Stimulated activated CD4-positive, alpha-beta T cell treated with anti-CD3 and anti-CD28 coated beads, Interleukin-1b, Interleukin-23, amount 100 ng/mL, for 4 hours (primary cell): ENCODE results near the gene PTPRG.
"Not testable (repeated sequence)": the region's sequence is repeated elsewhere in the genome, so short reads cannot be mapped to it uniquely, and the experiment has no call there.

ENCODE experiments used
- DNase-seq, 2 donors: peaks; one replicate each; pipeline ENCODE4 v3.0.0-alpha.2; 2020; ENCODE audit warnings: low read depth in 2 of 2

The PTPRG gene

DNA sequence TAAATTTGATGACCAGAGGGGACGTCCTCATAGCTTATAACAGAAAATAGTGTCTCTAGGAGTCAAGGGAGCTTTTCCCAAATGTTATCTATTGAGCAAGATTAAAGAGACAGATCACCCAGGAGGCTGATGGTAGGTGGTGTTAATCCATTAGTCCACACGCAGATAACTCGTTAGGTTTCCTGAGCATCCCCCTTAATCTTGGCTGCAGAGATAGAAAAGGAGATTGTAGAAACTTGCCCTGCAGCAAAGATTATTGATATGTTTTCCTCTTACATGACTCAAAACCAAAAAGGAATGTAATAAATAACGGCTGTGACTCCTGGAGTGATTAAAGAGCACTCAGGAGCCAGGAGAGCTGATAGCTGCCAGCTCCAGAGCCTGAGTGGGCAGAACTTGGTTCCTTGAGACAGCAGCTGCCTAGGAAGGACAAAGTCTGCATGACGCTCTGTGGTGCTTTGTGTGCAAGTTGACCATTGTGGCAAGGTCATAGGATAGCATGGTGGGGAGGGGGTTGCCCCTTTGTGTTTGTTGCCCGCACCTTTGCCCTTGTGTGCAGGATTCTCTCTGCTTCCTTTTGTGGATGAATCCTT lies 234.8 kb downstream of the PTPRG start:
- no peak for DNase-seq

DNA sequence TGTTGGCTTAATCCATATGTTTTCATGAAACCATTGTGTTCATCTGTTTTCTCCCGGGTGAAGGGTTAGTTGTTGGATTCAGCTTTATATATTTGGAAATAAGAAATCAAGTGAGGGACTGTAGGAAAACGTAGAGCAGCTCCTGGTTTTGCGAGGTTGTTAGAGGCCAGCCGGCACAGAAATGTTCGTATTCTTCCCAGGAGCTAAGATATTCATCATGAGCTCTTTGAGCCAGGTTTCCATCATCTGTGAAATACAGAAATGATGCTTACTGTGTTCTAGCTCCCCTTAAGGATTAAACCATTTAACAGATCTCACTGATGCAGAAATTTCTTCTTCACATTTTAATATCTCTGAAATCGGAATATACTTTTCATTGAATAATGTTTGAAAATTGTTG lies 235.5 kb downstream of the PTPRG start:
- DNase-seq = no peak

DNA sequence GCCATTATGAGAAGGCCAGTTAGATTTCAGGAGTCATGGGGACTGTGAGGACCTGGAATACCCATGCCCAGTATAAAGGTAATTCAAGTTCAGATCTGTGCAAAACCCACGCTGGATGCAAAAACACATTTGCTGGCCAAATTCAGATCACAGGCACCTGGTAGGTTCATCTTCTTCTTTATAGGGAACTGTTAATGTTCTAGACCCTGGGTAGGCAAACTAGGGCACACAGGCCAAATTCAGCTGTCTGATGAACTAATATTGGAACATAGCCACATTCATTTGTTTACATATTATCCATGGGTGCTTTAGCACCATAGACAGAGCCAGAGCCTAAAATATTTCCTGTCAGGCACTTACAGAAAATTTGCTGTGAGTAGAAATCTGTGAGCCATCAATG lies 241.4 kb downstream of the PTPRG start:
- no peak for DNase-seq

DNA sequence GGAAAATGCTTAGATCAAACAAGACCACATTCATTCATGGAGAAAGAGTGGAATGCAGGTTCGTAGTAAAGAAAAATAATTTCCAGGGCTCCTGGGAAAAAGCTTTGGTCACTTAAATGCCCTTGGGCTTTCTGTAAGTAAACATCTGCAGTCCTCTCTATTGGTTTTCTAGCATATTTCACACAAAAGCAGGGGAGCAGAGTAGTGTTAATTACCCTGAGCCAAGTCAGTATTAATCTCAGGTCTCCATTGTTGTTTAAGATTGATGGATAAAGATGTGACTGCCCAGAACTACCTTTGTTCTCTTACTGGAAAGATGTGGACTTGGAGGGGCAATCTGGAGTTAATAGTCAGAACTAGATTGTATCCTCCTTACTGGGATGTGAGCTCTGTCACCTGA lies 242.6 kb downstream of the PTPRG start:
- DNase-seq = no peak

DNA sequence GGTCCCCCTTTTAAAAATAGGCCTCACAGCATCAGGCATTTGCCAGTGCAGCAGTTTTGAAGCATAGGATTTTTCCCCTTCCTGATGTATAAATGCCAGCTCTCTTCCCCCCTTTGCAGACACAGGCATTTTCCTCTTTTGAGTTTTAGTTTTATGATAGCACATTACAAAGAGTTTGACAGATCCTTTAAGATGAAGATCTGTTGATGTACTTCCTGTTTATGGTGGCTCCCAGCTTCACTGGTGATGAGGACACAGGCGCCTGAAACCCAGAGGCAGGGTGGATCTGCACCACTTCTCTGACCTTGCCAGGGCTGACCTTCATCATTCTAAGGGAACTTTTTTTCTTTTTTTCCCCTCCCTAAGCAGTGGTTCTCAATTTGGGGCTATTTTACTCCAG lies 243.4 kb downstream of the PTPRG start:
- no peak for DNase-seq

DNA sequence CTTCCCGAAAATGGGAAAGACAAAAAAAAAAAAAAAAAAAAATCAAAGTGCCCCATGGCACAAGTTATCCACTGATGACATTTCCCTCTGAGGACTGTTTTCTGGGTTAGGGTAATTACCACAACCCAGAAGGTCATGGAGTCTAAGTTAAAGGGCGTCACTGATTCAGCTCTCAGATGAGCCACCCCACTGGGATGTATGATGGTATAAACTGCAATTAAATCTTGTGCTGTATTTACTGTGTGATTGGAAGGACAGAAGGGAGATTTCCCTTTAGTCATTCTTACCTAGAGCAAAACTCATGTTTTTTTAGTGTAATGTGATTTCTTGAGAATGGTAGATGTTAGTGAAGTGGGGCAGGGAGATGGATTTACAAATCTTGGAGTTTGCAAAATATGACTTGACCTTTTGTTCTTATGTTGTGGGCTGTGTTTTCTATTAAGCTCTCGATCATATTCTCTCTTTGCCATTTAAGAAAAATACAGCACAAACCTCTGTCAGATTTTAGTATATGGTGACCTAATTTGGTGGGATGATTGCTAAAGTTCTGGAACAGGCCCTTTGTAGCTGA lies 244.2 kb downstream of the PTPRG start:
- DNase-seq = no peak

DNA sequence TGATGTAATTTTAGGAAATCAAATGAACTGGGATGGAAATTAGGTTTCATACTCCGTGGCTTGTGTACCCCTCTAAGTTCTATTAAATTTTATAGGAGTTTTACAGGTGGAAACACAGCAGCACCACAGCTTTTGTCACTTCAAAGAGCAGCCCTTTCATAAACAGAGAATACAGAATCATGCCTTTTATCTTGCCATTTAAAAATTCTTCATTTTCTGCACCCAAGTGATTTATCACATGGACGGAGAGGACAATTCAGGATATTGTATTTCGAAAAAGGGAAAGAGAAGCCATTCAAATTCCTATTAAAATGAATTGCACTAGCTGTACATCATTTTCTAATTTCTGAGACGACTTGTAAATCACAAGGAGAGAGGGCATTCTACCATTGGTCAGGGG lies 245.4 kb downstream of the PTPRG start:
- DNase-seq = no peak

DNA sequence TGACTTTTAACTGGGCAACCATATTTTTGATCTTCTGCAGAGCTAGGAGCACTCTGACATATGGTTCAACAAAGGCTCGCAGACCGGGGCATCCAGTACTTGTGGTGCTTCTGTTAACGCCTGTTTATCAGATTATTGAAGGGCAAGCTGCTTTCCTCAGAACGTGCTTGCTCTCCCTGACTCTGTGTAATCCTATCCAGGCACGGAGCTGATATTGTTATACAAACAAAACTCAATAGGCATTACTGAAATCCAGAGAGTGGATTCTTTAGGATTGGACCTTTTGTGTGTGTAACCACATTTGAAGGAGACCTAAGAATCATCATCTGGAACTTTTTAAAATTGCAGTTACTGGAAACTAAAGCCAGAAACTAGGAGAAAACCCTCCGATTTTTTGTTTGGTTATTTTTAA lies 246.5 kb downstream of the PTPRG start:
- no peak for DNase-seq

DNA sequence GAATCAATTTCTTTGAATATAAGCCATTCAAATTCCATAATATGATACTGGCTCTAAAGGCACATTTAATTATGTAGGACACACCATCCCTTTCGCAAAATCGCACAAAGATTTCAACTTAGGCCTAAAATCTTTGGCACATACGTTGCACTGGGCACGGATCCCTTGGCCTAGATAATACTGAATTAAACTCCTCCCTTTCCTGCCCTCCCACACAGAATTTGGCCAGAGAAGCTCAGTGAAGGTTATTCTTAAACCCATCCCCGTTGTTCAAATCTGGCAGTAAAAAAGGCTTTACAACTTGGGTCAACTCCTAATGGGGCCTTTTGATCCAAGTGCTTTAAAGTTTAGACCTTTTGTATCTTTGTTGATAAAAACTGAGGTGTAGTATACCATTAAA lies 247.2 kb downstream of the PTPRG start:
- DNase-seq = no peak

DNA sequence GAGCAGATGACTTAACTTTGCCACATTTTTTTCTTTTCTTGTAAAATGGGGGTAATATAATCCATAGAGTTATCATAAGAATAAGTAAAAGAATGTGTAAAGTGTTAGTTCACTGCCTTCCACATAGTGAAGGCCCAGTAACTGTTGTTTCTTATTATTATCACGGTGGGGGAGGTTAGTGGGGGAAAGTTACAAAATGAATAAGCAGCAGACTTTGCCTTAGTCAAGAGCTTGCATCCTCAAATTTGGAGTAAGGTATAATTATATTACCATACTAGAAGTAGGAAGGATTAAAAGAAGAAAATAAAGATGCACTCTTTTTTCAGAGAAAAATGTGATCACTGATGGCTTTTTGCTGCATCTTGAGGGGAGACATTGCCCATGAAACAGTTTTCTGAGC lies 247.6 kb downstream of the PTPRG start:
- DNase-seq = no peak

DNA sequence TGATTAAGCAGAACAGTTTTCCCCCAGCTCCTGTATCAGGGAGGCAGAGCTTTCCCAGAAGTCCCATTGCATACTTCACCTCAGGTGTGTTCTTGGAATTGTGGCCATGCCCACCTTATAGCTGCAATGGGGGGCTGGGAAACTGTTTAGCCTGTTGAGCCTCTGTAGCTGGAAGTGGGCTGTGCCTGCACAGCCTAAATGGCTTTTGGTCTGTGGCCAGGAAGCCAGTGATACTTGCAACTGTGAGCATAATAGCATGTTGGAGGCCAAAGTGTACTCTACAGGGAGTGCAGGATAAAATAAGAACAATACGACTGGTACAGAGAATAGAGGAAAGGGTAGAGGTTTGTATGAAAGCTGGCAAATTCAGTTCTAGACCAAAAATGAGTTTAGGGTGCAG lies 248.5 kb downstream of the PTPRG start:
- no peak for DNase-seq

DNA sequence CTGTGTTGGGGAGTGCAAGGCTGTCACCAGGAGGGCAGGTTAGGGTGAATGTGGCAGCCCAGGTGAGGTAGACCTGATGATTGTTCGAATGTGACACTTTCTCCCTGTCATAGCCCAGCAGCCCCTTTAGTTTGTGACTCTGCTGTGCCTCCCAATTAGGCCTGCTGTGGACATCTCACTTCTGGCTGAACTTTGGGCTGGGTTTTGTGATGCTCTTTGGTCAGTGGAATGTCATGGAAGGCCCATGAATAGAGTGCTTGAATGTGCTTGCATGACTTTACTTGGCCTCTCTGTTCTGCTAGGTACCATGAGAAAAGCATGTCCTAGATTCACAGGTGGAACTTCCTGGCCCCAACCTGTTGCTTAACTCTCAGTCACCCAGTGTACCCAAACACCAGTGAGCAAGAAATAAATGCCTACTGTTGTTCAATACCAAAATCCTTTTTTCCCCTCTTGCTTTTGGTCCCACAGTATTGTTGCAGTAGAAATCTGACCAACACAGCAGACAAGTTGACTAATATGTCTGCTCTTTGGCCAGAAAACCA lies 249.7 kb downstream of the PTPRG start:
- no peak for DNase-seq

DNA sequence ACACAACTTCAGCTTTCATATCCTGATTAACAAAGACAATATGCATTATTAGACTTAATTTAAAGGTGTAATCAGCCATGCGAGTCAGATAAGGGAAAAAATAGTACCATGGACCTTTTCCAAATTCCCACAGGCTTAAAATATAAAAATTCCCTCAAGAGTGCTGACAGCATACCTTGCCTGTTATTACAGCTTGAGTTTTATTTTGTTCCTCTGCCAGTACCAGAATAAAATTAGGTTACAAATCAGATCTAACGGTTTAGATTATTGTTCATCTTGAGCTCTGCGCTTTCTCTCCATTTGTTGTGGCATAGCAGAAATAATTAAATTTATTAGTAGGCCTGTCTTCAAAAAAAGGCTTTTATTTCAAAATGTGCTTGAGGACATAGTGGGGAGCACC lies 250.3 kb downstream of the PTPRG start:
- DNase-seq = no peak

DNA sequence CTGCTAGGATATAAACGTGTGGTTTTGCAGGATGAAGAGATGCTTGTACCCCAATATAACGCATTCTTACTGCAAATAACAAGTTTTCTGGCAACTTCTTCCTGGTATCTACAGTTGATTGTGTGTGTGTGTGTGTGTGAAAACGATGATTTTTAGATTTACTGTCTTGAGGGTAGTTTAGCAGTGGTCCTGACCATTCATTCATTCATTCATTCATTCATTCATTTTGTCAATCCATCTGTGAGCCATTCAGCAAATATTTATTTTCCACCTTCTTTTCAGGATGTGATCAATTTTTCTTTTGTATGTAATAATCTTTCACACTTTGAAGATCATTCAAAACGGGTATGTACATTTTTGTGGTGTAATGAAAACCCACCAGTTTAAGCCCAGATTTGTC lies 250.7 kb downstream of the PTPRG start:
- DNase-seq = no peak

DNA sequence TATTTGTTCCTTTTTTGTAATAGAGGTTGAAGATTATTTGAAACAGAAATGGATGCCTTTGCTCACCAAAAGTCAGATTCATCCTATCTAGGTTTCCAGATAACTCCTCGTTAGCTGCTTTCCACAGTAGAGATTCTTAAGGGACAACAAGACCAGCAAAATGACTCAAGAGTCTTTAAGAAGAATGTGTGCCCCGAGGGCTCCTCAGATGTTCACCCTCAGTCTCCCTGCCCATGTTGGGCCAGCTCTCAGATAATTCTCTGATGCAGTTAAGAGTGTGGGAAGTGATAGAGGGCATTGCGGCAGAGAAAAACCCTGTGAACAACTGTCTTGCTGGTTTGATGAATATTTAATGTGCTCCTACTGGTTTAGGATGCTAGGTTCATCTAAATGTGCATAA lies 251.1 kb downstream of the PTPRG start:
- no peak for DNase-seq

DNA sequence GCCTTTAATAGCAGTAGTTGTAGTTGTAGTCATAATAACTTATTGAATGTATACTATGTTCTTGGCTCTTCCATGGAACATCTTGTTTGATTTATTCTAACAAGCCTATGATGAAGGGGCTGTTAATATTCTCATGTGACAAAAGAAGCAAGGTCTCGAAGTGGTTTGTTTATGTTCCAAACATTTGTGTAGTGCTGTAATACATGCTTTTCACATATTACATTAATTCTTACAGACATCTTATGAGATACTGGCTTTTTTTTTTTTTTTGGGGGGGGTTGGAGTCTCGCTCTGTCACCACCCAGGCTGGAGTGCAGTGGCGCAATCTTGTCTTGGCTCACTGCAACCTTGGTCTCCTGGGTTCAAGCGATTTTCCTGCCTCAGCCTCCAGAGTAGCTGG lies 252.3 kb downstream of the PTPRG start:
- no peak for DNase-seq

DNA sequence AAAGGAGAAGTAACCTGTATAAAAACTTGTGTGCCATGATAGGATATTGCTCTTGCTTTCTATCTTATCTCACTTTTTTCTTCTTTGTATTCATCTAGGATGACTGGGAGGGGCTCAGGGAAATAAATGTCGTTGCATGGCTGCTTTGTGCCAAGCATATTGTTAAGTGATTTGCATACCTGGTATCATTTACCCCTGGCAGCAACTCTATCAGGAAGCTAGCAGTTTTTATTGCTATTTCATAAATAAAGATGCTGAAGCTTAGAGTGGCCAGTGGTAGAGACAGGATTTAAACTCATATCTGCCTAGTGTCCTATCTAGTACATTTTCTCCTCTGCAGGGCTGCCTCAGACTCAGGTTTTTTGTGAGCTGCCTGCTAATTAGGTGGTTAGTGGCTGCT lies 253.3 kb downstream of the PTPRG start:
- no peak for DNase-seq

DNA sequence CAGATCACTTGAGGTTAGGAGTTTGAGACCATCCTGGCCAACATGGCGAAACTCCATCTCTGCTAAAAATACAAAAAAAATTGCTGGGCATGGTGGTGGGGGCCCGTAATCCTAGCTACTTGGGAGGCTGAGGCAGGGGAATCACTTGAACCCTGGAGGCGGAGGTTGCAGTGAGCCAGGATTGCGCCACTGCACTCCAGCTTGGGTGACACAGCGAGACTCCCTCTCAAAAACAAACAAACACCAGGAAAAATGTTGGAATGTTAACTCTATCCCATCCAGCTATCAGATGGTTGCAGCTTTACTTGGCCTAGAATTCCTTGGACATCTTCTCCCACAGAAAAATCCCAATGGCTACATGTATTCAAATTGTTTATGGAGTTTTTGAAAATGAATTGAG lies 254.9 kb downstream of the PTPRG start:
- not testable (repeated sequence) for DNase-seq

DNA sequence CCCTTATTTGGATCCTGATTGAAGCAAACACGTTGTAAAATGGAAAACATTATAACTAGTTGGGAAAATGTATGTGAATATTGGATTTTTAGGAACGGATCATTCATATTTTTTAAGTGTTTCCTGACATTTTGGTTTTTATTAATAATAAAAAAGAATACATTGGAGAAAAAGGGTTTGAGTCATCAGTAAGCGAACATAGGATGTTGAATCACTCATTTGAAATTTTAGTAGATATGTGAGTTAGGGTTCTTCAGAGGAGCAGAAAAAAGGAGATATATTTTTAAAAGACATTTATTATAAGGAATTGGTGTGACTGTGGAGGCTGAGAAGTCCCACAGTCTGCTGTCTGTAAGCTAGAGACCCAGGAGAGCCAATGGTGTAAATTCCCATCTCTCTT lies 258.5 kb downstream of the PTPRG start:
- no peak for DNase-seq

DNA sequence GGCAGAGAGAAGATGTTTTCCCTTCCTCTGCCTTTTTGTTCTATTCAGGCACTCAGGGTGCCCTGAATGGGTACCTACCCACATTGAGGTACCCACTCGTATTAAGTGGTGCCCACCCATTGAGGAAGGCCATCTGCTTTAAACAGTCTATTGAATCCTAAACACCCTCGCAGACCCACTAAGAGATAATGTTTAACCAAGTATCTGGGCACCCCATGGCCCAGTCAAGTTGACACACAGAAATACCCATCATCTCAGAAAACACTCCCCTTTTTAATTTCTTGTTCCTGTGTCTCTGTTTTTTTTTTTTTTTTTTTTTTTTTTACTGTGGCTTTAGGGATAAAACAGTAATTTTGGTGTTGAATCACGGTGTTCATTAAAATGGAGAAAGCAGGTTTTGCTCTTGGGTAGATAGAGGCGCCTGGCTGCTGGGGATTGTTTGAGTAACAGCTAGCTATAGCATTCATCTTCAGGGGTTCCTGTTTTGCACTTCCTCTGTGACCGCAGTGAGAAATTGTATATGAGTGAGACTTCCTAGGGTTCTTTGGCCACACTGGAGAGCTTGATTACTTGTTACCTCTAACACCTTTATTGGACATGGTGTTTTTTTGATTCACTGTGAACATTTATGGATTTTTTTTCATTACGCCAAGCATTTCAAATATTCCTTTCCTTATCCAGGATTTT lies 259.1 kb downstream of the PTPRG start:
- DNase-seq = no peak

DNA sequence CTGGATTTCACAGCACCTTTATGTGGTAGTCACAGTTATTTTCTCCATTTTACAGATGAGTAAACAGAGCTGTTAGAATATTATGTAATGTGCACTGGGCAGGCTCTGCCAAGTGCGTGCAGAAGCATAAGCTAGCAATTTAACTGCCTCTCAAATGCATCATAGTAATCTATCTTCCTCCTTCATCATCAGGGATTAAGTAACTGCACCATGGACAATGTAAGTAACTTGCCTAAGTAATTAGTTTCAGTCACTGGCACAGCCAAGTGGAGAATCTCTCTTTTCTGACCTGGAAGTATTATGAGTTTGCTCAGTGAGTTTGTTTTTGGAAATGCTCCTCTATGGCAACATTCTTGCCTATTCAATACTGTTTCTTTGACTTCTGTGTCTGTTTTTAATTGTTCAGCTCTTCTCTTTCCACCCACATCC lies 260.5 kb downstream of the PTPRG start:
- no peak for DNase-seq

DNA sequence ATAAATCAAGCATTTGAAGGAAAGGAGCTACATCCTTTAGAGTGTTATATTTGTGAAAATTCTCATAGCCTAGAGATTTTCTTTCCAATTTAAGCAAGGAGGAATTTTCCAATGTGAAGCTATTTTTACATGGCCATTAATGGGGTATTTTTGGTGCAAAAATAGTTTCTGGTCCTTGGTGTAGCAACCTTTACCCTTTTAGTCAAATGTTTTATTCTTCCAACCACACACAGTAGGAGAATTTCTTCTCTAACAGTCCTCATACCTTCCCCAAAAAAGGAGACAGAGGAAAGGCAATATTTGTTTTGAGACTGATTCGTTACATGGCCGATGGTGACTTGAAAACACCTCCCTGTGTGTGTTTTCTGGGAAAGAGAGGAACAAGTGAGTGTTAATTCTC lies 261.2 kb downstream of the PTPRG start:
- no peak for DNase-seq

DNA sequence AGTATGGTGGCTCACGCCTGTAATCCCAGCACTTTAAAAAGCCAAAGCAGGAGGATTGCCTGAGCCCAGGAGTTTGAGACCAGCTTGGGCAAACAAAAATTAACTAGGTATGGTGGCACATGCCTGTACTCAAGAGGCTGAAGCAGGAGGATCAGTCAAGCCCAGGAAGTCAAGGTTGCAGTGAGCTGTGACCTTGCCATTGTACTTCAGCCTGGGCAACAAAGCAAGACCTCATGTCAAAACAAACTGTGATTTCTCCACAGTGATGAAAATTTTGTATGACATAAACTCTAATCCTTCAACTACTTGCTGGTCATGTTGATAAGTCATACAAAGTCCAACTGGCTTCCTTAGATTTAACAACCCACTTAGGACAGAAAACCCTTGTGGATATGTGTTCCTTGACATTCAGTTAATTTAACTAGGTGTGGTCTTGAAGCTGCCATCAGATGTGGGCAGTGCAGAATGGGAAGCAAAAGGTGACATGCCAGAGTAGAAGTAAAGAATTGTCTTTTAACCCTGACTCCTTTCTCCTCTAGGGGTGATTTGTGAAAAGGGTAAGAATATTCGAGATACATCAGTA lies 263.3 kb downstream of the PTPRG start:
- no peak for DNase-seq
